Measurements from ENCODE around the gene PAM.

Gene PAM

GRCh38 chr5:102800427-102800826, 45.3 kb downstream of the PAM start:
- Histone ChIP-seq H3K36me3 (ENCODE audit: low read length) (no peaks in the 10 kb centered on the region), H3K27me3 (ENCODE audit: low read length) (no peaks in the 10 kb centered on the region), H3F3A (ENCODE audit: insufficient read depth) (no peaks in the 10 kb centered on the region), H3K79me2 (ENCODE audit: insufficient read depth, low read length) (no peaks in the 10 kb centered on the region), H3K27ac (ENCODE audit: low read depth, low read length) (no peak overlapping the region), H3K4me3 (ENCODE audit: insufficient read depth, low read length, poor library complexity, severe bottlenecking) (no peak overlapping the region), H4K20me1 (ENCODE audit: low read depth, low read length) (no peaks in the 10 kb centered on the region), H3K9me3 (ENCODE audit: insufficient read depth, low read length) (no peaks in the 10 kb centered on the region), H3K4me2 (ENCODE audit: low read depth, low read length, poor library complexity, severe bottlenecking) (no peak overlapping the region), H2AFZ (ENCODE audit: low read depth, low read length, severe bottlenecking) (no peak overlapping the region), H3K9ac (ENCODE audit: low read length) (no peak overlapping the region), H3K9me2 (replicated peaks; ENCODE audit: insufficient read depth, low read length) (no peaks in the 10 kb centered on the region)
- no peak for TF ChIP-seq EZH2phosphoT487 (conservative IDR thresholded peaks at IDR 0.05; ENCODE audit: low read length)
- TF ChIP-seq, protein P1, sequence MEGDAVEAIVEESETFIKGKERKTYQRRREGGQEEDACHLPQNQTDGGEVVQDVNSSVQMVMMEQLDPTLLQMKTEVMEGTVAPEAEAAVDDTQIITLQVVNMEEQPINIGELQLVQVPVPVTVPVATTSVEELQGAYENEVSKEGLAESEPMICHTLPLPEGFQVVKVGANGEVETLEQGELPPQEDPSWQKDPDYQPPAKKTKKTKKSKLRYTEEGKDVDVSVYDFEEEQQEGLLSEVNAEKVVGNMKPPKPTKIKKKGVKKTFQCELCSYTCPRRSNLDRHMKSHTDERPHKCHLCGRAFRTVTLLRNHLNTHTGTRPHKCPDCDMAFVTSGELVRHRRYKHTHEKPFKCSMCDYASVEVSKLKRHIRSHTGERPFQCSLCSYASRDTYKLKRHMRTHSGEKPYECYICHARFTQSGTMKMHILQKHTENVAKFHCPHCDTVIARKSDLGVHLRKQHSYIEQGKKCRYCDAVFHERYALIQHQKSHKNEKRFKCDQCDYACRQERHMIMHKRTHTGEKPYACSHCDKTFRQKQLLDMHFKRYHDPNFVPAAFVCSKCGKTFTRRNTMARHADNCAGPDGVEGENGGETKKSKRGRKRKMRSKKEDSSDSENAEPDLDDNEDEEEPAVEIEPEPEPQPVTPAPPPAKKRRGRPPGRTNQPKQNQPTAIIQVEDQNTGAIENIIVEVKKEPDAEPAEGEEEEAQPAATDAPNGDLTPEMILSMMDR (IDR thresholded peaks at IDR 0.05; ENCODE audit: insufficient read depth, low read length, poor library complexity, severe bottlenecking) = no peak

DNA sequence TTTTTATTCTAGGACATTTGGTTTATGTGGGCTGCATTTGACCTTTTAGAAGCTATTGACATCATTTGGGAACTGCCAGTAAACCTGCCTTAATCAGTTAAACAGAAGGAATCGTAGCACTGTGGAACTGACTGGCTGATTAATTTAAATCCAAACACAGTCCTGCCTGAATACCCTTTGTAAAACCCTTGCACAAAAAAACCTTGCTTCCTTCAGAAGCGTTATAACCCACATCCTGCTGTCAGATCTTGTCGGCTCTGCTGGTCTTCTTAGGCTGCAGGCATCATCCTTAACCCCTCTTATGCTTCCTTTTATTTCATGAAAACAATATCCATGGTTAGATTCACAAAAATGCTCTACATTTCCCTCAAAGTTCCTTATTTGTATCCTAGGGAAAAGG, 46.3 kb downstream of the PAM start:
- Histone ChIP-seq H2AFZ (ENCODE audit: low read depth, low read length, severe bottlenecking) (no peak overlapping the region), H3F3A (ENCODE audit: insufficient read depth) (no peaks in the 10 kb centered on the region), H3K9me2 (replicated peaks; ENCODE audit: insufficient read depth, low read length) (no peaks in the 10 kb centered on the region), H3K27me3 (ENCODE audit: low read length) (no peaks in the 10 kb centered on the region), H3K4me2 (ENCODE audit: low read depth, low read length, poor library complexity, severe bottlenecking) (no peak overlapping the region), H3K27ac (ENCODE audit: low read depth, low read length) (no peak overlapping the region), H3K9ac (ENCODE audit: low read length) (no peak overlapping the region), H3K4me3 (ENCODE audit: insufficient read depth, low read length, poor library complexity, severe bottlenecking) (no peak overlapping the region), H3K79me2 (ENCODE audit: insufficient read depth, low read length) (no peaks in the 10 kb centered on the region), H4K20me1 (ENCODE audit: low read depth, low read length) (no peaks in the 10 kb centered on the region), H3K36me3 (ENCODE audit: low read length) (no peaks in the 10 kb centered on the region), H3K9me3 (ENCODE audit: insufficient read depth, low read length) (no peaks in the 10 kb centered on the region)
- TF ChIP-seq, protein P1 (IDR thresholded peaks at IDR 0.05; ENCODE audit: insufficient read depth, low read length, poor library complexity, severe bottlenecking) = no peak
- TF ChIP-seq EZH2phosphoT487 (conservative IDR thresholded peaks at IDR 0.05; ENCODE audit: low read length) = no peak

DNA sequence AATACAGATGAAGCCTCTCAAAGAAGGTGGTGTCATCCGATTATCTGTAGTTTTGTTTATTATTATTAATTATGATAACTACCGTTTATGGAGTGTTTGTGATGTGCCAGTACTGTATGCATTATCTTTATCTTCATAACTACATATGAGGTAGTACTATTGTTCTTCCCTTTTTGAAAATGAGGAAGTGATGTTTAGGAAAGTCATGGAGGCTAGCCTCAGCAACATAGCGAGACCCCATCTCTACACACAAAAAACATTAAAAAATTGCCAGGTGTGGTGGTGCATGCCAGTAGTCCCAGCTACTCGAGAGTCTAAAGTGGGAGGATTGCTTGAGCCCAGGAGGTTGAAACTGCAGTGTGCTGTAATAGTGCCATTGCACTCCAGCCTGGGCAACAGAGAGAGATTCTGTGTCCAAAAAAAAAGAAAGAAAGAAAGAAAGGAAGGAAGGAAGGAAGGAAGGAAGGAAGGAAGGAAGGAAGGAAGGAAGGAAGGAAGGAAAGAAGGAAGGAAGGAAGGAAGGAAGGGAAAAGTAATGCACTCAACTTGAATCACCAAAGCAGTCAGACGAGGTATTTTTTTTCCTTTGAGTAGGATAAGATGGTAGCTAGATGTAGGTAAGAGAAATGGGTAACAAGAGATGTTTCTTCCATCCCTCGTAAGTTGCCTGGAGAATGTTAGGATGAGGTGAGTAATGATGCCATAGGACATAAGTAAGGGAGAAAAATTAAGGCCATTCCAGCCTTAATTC, 47.8 kb downstream of the PAM start:
- Histone ChIP-seq H3K27ac (ENCODE audit: low read depth, low read length) (no peak overlapping the region), H3K9me2 (replicated peaks; ENCODE audit: insufficient read depth, low read length) (no peaks in the 10 kb centered on the region), H3K27me3 (ENCODE audit: low read length) (no peaks in the 10 kb centered on the region), H3K4me3 (ENCODE audit: insufficient read depth, low read length, poor library complexity, severe bottlenecking) (no peak overlapping the region), H3K9me3 (ENCODE audit: insufficient read depth, low read length) (no peaks in the 10 kb centered on the region), H3K4me2 (ENCODE audit: low read depth, low read length, poor library complexity, severe bottlenecking) (no peak overlapping the region), H4K20me1 (ENCODE audit: low read depth, low read length) (no peaks in the 10 kb centered on the region), H3K79me2 (ENCODE audit: insufficient read depth, low read length) (no peaks in the 10 kb centered on the region), H3F3A (ENCODE audit: insufficient read depth) (no peaks in the 10 kb centered on the region), H2AFZ (ENCODE audit: low read depth, low read length, severe bottlenecking) (no peak overlapping the region), H3K36me3 (ENCODE audit: low read length) (no peaks in the 10 kb centered on the region), H3K9ac (ENCODE audit: low read length) (no peak overlapping the region)
- no peak for TF ChIP-seq EZH2phosphoT487 (conservative IDR thresholded peaks at IDR 0.05; ENCODE audit: low read length)
- TF ChIP-seq, protein P1 (IDR thresholded peaks at IDR 0.05; ENCODE audit: insufficient read depth, low read length, poor library complexity, severe bottlenecking) = no peak
